ENCODE results near the gene CDH13.
A peak's percentile ranks its signal among the peaks of the same experiment; 100 is the strongest.

Gene CDH13

GRCh38 chr16:83328936-83329335 lies 702.2 kb downstream of the CDH13 start:
- no peak for DNase-seq

GRCh38 chr16:83329441-83329840 lies 702.7 kb downstream of the CDH13 start:
- DNase-seq: no peak

- DNase-seq: no peak
These were observed 703.5 kb downstream of the CDH13 start for GRCh38 chr16:83330251-83330650.

GRCh38 chr16:83335076-83335475 lies 708.3 kb downstream of the CDH13 start:
- no peak for DNase-seq

- DNase-seq: no peak
These were observed 709.8 kb downstream of the CDH13 start for GRCh38 chr16:83336603-83337002.

- DNase-seq: no peak
These were observed 711.4 kb downstream of the CDH13 start for GRCh38 chr16:83338138-83338537.

GRCh38 chr16:83338941-83339340 lies 712.2 kb downstream of the CDH13 start:
- DNase-seq: no peak

GRCh38 chr16:83343935-83344366 lies 717.2 kb downstream of the CDH13 start:
- no peak for DNase-seq

GRCh38 chr16:83345846-83346640 lies 719.3 kb downstream of the CDH13 start:
- DNase-seq: no peak

- no peak for DNase-seq
These were observed 722.2 kb downstream of the CDH13 start for GRCh38 chr16:83348991-83349390.

GRCh38 chr16:83350481-83350880 lies 723.7 kb downstream of the CDH13 start:
- DNase-seq: no peak

- DNase-seq: no peak
These were observed 725.1 kb downstream of the CDH13 start for GRCh38 chr16:83351846-83352245.

- no peak for DNase-seq
These were observed 726.5 kb downstream of the CDH13 start for GRCh38 chr16:83353241-83353640.

- DNase-seq: no peak
These were observed 727.2 kb downstream of the CDH13 start for GRCh38 chr16:83354015-83354414.

GRCh38 chr16:83355570-83356218 lies 728.9 kb downstream of the CDH13 start:
- no peak for DNase-seq

- peak in 1 of 2 experiments; percentile 13 for DNase-seq
These were observed 729.5 kb downstream of the CDH13 start for GRCh38 chr16:83356266-83356665.

GRCh38 chr16:83356986-83357385 lies 730.2 kb downstream of the CDH13 start:
- no peak for DNase-seq

GRCh38 chr16:83363521-83363920 lies 736.8 kb downstream of the CDH13 start:
- no peak for DNase-seq

GRCh38 chr16:83365166-83365565 lies 738.4 kb downstream of the CDH13 start:
- DNase-seq: no peak

- DNase-seq: no peak
These were observed 739.5 kb downstream of the CDH13 start for GRCh38 chr16:83366228-83366627.

- no peak for DNase-seq
These were observed 748.2 kb downstream of the CDH13 start for GRCh38 chr16:83374979-83375378.

GRCh38 chr16:83389751-83390150 lies 763.0 kb downstream of the CDH13 start:
- no peak for DNase-seq

- DNase-seq: no peak
These were observed 764.0 kb downstream of the CDH13 start for GRCh38 chr16:83390759-83391158.

GRCh38 chr16:83392743-83393142 lies 766.0 kb downstream of the CDH13 start:
- no peak for DNase-seq
